Activated CD4-positive, alpha-beta T cell treated with anti-CD3 and anti-CD28 coated beads for 4 hours (primary cell): Measurements from ENCODE around the gene DDAH2.

Experiments
- DNase-seq, 2 donors: peaks; one replicate each; pipeline ENCODE4 v3.0.0-alpha.2; 2020

Gene DDAH2

DNA sequence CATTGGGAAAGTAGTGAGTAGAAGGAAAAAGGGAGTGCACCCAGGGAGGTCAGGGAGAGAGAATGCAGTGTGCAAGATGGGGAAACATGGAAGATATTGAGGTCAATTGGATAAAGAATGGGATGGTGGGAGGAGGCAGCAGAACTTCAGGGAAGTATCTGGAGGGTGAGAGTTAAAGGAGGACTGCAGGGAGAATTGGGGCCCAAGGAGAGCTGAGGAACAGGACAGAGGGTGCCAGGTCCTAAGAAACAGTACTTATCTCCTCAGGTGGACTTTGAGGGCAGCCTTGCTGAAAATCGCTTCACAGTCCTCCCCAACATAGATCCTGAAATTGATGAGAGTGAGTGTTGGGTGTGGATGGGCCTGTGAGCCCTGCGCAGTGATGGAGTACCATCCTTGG, 29.2 kb upstream of the DDAH2 start:
- DNase-seq: no peak

DNA sequence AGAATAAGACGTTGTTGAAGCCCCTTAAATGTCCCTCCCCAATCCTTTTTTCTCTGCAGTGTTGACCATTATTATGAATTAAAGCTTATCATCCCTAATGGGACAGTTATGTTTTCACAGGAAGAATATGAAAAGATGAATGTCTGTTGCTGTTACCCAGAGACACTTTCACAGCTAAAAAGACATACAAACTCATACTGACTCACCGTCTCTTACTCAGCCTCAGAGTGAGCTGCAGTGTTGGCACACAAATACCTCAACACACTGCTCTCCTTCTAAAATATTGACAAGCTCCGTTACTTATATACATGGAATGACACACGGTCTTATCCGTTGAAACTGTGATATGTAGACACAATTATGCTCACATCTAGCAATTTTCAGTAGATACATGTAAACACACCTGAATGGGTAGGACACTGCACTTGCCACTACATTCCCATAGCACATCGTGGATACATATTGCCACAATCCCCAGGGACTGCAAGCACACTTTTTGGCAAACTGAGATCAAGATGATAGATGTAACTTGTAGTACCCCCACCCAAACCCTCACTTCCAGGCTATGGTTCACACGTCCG, 23.7 kb upstream of the DDAH2 start:
- no peak for DNase-seq

DNA sequence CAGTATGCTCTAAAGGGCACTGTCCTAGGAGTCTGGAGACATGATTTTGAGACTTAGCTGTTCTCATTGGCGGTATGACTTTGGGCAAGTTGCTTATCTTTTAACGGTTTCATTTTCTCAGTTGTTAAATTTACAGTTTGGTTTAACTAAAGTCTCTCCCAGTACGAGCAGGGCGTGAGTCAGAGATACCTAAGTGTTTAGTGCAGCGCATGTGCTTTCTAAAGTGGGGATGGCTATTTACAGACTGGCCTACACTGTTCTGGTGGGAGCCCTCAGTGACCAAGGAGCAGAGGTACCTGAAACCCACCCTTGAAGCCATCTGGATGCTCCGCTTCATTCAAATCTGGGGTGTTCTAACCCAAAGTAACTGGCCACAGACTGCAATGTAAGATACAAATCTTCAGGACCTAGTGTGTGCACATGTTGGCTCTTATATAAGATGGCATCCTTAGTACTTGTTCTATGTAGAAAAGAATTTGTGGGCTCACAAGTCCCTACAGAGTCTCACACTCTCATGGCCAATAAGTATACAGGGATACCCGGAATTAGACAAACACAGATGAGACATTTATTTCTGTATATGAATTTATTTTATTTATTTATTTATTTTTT, 21.4 kb upstream of the DDAH2 start:
- DNase-seq: no peak

DNA sequence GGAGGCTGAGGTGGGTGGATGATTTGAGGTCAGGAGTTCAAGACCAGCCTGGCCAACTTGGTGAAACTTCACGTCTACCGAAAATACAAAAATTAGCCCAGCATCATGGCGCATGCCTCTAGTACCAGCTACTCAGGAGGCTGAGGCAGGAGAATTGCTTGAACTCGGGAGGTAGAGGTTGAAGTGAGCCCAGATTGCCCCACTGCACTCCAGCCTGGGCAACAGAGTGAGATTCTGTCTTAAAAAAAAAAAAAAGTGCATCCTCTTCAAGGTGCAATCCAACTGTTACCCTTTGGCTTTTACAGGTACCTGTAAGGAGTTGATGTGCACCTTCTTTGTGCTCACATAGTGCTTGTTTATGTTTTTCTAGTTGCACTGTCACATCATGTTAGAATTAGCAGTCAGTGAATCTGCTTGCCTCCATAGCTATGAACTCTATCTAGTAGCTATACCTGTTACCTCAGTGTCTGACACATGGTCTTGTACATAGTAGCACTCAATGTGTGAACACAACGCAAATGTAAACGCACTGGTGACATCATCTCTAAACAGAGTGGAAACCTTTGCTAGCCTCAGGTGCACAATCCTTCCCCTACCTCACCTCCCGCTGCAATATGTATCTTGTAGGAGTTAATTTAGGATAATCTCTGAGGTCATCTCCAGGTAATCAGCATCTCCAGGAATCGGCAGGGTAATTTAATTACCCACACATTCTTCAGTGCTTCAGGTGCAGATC, 20.4 kb upstream of the DDAH2 start:
- no peak for DNase-seq

DNA sequence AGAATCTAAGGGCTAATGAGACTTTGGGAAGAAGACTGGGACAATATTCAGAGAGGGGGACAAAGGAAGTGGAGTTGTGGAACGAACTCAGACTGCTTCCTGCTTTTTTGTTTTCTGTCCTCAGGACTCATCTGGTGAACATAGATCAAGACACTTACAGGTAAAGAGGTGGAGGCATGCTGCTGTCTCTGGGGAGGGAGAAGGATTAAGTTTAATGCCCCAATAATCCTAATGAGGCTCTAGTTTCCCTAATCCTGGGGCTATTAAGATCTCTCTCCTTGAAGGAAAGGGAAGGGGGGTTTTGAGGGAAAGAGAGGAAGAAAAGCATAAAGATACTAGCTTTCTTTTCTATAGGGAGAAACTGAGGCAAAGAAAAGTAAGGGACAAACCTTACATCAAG, 15.3 kb upstream of the DDAH2 start:
- DNase-seq: no peak

DNA sequence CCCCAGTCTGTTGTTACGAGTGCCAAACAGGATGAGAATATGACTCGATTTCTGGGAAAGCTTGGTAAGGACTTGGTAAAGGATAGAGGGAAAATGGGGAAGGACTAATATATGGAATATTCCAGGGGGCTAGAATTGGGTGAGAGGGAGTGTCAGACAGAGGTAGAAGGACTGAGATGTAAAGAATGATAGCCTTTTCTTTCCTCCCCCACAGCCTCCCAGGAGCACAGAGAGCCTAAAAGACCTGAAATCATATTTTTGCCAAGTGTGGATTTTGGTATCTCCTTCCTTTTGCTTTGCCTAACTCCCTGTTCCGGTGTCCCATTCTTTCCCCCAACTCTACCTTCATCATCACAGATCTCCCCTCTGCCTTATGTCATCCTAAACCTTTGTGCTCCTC, 13.8 kb upstream of the DDAH2 start:
- DNase-seq: no peak

DNA sequence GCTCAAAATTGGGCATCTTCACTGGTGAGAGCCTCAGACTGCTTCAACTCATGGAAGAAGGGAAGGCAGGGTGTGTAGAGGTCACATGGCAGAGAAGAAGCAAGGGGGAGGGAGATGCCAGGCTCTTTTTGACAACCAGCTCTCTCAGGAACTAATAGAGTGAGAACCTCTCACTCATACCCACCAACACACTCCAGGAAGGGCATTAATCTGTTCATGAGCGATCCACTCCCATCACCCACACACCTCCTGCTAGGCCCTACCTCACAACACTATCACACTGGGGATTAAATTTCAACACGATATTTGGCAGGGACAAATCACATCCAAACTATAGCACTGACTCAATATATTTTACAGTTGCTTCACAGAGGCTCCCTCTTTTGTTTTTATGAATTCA, 12.7 kb upstream of the DDAH2 start:
- no peak for DNase-seq

DNA sequence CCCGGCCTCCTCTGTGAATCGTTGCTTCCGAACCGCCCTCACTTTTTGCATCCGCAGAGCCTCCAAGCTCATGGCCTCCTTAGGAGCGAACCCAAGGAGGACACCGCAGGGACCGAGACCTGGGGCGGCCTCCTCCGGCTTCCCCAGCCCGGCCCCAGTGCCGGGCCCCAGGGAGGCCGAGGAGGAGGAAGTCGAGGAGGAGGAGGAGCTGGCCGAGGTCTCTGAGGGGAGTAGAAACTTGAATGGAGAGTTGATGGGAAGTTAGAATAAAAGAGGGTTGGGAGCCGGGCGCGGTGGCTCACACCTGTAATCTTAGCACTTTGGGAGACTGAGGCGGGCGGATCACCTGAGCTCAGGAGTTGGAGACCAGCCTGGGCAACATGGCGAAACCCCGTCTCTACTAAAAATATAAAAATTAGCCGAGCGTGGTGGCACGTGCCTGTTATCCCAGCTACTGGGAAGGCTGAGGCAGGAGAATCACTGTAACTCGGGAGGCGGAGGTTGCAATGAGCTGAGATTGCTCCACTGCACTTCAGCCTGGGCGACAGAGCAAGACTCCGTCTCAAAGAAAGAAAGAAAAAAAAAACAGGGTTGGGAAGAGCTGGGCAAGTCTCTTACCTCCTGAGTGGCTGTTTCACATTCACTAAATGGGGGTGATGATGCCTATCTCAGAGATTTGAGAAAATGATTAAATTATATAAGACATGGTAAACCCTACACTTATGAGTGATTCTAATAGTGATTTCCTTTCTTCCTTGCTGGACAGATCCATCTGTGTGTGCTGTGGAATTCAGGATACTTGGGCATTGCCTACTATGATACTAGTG, 11.5 kb upstream of the DDAH2 start:
- DNase-seq: no peak

DNA sequence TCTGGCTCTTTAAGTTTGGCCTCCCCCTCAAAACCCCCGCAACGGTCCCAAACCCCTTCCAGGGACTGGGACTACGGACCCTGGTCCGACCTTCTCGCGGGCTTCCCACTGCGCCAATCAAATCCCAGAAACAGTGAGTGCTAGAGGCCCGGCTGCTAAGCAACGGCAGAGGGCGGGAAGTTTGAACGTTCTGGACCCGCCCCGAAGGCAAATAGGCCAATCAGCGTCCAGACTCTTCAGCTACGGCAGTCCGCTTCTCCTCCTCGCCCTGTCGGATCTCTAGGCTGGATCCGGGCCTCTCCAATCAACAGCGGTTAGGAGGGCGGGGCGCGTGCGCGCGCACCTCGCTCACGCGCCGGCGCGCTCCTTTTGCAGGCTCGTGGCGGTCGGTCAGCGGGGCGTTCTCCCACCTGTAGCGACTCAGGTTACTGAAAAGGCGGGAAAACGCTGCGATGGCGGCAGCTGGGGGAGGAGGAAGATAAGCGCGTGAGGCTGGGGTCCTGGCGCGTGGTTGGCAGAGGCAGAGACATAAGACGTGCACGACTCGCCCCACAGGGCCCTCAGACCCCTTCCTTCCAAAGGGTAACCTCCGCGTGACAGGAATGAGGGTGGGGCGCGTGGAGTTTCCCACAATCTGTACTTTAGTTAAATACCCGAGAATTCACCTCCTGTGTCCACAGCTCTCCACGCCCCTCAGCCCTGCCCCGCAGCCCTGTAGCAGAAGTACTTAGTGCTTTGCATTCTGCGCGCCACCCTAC, 10.7 kb upstream of the DDAH2 start, which contains the start of gene MSH5:
TSS of gene MSH5 (plus strand) at position 367 of the 758 bp plus-strand sequence. CDS start 462 bp downstream, outside the sequence.
- DNase-seq: peak; percentile 93

DNA sequence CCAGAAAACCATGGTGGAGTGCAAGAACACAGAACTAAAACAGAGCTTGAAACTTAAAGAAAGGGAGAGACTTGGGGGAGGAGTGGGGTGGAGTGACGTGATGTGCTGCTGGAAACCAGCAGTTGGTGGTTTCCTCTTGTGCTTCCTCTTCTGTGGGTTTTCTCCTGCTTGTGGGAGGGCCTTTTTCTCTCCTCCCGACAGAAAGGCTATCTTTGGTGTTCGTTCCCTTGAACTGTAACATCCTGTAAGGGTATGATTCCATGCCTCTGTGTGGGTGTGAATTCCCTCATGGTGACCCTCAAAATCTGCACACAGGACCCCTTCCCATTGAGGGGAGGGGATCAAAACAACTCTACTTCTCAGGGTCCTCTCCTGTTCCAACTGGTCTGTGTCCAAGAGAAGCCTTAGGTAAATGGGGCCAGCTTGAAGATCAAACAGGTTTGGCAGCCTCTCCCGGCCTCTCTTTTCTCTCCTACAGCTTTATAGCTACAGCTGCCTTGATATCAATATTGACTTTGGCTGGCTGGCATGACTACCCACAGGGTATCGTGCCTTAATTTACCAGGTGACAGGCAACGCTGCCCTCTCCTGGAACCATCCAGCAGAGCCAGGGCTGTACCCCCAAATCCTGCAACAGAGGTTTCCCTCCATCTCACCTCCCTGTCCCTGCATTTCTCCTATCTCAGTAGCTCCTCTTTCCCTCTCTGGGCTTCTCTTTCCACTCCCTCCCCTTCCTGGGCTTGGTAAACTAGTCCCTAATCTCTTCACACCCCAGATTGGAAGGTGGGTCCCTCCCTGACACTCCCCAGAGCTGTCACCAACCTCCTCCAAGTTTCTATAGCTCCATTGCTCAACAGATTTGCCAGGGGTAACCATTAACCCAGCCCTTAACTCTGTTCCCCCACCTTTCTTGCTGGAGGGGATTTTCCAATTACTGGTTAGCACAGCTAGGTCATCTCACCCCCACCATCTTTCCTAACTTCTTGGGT, 9.2 kb upstream of the DDAH2 start:
- DNase-seq: peak; percentile 58 to 66

DNA sequence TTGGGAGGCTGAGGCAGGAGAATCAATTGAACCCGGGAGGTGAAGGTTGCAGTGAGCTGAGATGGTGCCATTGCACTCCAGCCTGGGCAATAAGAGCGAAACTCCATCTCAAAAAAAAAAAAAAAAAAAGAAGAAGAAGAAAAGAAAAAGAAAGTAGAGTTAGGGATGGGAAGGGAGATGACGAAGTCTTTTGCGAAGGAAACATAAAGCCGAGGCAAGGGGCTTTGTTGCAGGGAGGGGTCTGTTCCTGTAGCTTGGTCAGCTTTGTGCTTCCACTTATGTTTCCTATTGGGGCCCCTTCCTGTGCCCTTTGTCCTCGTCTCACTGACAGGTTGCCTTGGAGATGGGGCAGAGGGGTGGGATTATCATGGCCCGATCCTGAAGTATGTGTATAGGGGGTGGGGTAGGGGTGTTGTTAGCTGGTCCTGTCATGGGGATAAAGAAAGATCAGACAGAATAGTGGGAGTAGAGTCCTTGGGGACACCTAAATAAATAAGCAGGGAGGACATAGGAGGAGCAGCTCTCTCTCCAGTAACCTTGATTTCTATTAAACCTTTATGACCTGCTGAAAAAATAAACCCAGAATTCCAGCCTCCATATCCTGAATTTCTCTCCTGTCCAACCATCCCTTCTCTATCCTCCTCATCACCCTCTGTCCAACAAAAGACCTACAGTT, 8.4 kb upstream of the DDAH2 start:
- peak in 1 of 2 donors; percentile 4 for DNase-seq

DNA sequence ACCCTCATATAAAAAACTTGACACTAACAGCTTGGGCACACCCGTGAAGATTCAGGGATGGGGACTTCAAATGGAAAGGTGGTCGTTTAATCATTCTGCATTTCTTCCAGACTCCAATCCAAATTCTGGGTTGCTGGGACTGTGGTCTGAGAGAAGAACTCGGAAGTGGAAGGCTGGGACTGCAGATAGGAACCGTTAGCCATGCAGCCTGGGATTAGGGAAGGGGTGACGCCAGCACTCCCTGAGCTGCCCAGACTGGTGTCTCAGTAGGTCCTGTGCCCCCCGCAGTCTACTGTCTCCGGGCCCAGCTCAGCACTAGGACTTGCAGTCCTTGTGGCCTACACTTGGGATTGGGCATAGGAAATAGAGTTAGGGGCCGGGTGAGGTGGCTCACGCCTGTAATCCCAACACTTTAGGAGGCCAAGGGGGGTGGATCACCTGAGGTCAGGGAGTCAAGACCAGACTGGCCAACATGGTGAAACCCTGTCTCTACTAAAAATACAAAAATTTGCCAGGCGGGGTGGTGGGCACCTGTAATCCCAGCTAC, 7.7 kb upstream of the DDAH2 start:
- DNase-seq: no peak

DNA sequence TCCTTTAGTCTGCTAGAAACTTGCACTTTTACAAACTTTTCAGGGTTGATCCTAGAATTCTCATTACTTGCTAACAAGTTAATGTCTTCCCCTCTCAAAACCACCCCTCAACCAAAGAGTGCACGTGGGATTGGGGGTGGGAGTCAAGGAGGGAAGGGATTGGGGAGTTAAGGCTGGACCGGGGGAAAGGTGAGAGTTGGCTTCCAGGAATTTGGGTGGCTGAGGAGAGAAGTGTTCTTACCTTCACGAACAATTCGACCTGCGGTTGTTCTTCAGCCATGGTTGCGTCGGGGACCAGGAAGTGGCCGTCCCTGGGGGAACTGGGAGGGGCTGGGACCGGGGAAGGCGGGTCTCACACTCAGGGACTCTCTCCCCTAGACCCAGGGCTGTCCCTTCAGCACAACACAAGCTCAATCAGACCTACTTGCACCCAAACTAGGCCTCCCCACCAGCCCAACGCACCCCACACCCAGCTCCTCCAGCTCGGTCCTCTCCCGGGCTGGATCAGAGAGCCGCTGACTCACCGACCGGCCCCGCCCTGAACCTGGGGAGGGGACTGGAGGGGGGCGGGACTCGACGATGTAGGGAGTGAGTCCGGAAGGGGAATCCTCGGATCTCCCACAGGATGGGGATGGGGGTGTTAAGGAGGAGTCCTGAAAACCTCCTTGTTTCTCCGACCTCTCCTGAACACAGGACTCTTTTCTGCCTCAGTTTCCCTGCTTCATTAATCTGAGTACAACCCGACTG, 7.1 kb upstream of the DDAH2 start, which contains the start of gene CLIC1:
TSS of gene CLIC1 (minus strand) at position 510 of the 747 bp plus-strand sequence. CDS start at position 280, 230 bp downstream.
- DNase-seq: peak; percentile 76 to 78

DNA sequence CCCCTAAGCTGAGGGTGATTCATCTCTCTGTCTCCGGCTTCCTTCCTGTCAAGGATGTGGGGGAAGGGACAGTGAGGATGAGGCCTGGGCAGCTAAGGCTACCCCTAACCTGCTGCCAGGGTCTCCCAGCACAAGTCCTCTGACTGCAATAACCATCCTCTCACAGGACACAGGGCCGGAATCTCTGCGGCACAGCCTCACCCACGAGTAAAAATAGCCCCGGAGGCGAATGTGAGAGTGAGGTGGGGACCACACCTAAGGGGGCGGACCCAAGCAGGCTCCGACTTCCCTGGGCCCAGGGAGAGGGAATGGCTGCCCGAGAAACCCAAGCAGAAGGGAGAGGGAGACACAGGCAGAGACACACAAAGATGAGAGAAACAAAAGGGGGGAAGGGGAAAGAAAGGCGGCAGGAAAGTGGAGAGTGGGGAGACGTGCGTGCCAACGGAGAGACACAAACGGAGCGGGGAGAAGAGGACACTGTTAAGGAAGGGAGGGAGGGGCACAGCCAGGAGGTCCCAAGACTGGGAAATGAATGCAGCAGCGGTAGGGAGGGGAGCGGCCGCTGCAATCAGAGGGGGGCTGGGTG, 5.8 kb upstream of the DDAH2 start:
- peak; percentile 51 to 60 for DNase-seq

DNA sequence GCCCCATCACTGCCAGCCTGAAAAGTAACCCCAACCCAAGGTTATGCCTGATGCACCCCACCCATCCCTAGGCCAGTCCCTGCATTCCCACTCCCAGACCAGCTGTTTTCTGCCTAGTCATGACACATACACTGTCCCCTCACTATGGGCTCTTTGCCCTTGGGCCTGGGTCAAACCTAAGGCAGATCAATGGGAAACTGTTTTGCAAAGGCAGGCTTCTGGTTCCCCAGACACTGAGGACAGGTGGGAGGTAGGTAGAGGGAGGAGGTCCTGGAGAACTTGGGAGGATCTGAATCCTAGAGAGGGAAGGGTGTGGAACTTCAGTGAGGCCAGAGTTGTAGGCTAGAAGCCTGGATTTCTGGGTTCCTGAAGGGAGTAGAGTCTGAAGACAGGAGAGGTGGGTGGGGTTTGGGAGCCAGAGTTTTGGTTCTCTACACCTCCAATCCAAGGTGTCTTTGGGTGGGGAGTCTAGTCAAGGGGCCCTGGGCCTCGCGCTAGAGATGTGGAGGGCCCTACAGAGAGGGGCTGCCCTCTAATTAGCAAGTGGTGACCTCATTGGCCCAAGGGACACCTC, 5.2 kb upstream of the DDAH2 start:
- DNase-seq: no peak

DNA sequence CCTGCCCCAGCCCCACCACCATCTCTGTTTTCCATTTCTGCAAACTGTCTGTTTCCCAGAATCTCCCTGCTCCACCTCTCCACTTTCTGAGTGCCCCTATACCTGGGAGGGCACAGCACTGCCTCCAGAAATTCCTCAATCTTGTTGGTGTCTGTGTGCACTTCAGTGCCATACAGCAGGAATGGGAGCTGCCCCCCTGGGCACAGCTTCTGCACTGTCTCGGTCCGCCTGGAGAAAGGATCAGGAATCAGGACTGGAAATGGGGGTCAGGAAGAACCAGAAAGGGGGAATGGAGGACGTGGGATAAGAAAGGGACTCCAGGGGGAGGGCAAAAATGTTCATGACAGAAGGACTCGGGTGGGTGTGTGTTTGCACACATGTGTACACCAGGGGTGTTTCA, 4.6 kb upstream of the DDAH2 start:
- no peak for DNase-seq

DNA sequence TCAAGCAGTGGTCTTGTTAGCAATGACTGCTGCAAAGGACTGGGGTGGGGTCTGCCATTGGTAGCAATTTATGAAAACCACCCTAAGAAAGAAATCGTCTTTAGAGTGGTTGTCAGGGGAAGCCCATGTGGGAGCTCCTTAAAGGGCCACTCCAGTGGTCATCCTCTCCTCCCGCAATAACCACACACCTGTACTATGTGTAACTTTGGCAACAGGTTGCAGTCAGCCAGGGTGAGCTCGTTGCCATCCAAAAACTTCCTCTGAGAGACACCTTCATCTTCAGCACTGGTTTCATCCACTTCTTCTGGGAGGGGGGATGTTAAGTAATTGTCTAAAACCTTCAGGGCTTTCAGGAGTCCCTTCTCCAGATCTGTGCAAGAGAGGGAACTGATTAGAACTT, 2.9 kb upstream of the DDAH2 start:
- DNase-seq: no peak

DNA sequence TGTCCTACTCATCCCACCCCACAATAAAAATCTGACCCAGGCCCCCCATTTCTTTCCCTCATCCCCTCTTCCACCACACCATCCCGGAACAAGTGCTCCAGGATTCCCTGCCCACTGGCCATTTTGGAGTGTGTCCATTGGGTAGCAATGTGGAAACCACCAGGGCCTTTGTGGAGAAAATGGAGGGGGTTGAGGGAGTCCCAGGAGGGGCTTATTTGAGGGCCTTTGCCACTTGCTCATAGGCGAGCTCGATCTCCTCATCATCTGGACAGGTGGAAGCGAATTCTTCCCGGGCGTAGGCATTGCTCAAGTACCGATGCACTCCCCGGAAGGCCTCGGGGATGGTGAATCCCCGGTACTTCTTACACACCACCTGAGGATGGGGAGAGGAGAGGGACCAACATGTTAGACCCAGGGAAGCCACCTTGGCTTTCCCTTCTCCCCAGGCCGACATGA, 1.6 kb upstream of the DDAH2 start:
- no peak for DNase-seq
